Sigmoid colon (tissue), 4 donors: ENCODE data around the gene DACH1.

Source experiments
- POLR2A ChIP-seq, 2 donors: fragments of 450-650 bp; IDR thresholded peaks; one replicate each; pipeline ENCODE4 v1.6.1; 2016; ENCODE audit warnings: antibody characterized with exemption in 2 of 2, mild to moderate bottlenecking in 2 of 2, moderate library complexity in 2 of 2
- POLR2AphosphoS5 ChIP-seq, 4 donors: sonication (generic); formaldehyde crosslinking; IDR thresholded peaks; one replicate each; pipeline ENCODE4 v1.6.1; 2017; ENCODE audit warnings: antibody characterized with exemption in 4 of 4
- TF ChIP-seq, protein P1 (sequence below), 4 experiments: fragments of 450-650 bp in 3 of 4; fragments of 200-600 bp in 1 of 4; IDR thresholded peaks; one replicate each; pipeline ENCODE4 v1.5.1; 2016 to 2019; ENCODE audit warnings: antibody characterized with exemption in 4 of 4, mild to moderate bottlenecking in 3 of 4, moderate library complexity in 2 of 4

DNA sequence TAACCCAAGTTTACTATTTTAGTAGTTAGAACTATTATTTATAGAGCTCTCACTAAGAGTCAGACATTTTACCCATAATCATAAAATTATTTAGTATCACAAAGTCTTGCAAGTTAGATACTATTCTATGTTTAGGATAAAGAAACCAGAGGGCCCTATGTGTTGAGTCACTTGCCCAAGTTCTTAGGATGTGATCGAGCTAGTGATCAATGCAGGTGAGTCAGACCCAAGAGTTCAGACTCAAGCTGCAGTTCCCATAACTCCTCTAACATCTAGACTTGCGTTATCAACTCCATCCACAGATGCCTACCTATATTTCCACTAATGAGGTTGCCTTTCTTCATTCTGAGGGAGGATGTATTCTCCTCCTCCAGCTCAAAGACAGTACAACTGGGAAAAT, 53.8 kb downstream of the DACH1 start:
- TF ChIP-seq, protein P1, sequence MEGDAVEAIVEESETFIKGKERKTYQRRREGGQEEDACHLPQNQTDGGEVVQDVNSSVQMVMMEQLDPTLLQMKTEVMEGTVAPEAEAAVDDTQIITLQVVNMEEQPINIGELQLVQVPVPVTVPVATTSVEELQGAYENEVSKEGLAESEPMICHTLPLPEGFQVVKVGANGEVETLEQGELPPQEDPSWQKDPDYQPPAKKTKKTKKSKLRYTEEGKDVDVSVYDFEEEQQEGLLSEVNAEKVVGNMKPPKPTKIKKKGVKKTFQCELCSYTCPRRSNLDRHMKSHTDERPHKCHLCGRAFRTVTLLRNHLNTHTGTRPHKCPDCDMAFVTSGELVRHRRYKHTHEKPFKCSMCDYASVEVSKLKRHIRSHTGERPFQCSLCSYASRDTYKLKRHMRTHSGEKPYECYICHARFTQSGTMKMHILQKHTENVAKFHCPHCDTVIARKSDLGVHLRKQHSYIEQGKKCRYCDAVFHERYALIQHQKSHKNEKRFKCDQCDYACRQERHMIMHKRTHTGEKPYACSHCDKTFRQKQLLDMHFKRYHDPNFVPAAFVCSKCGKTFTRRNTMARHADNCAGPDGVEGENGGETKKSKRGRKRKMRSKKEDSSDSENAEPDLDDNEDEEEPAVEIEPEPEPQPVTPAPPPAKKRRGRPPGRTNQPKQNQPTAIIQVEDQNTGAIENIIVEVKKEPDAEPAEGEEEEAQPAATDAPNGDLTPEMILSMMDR (IDR thresholded peaks at IDR 0.05), result no peak
- TF ChIP-seq POLR2A (IDR thresholded peaks at IDR 0.05), result no peak
- TF ChIP-seq POLR2AphosphoS5 (IDR thresholded peaks at IDR 0.05), result no peak
